Stimulated activated CD4-positive, alpha-beta T cell treated with anti-CD3 and anti-CD28 coated beads, Interleukin-1b, Interleukin-23, amount 100 ng/mL, for 24 hours (primary cell): ENCODE data around the gene DAP.
"Not testable (repeated sequence)": the region's sequence is repeated elsewhere in the genome, so short reads cannot be mapped to it uniquely, and the experiment has no call there.

Experiments used
- DNase-seq, 4 experiments: peaks; one replicate each; pipeline ENCODE4 v3.0.0-alpha.2; 2020; ENCODE audit warnings: low read depth in 4 of 4, low spot score in 1 of 4

The DAP gene

DNA sequence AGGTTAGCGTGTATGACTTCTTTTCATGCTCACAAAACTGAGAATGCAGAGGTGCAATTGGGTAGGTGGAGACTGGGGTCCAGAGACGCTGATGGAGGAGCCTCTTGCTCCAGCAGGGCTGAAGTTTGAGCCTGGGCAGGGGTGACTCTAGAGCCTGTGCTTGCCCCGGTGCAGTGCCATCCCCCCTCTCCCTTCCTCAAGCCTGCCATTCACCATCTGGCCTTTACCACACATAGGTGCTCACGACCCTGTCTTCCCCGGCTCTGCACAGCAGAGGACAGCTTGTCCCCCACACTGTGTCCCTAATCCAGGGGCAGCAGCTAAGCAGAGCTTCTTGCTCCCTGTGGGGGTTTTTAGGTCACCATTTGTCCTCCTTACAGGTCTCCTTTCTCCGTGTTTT is 86.5 kb downstream of the DAP start:
- DNase-seq, result no peak

DNA sequence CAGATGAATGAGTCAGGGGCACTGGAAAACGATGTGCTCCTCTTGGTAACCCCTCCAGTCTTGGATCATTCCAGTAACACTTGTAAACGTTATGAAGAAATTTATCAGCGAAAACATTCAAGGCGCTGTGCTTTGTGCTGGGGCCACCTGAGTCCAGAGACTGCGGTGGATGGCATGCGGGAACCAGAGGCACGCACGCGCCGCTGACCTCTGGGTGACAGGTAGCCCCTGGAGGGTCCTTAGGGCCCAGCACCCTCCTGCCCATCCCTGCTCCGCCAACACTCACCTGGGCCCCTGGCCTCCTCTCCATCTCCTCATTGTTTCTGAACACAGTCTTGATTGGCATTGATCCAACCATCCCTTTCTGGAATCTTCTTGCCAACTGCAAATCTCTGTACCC is 86.9 kb downstream of the DAP start:
- no peak for DNase-seq

DNA sequence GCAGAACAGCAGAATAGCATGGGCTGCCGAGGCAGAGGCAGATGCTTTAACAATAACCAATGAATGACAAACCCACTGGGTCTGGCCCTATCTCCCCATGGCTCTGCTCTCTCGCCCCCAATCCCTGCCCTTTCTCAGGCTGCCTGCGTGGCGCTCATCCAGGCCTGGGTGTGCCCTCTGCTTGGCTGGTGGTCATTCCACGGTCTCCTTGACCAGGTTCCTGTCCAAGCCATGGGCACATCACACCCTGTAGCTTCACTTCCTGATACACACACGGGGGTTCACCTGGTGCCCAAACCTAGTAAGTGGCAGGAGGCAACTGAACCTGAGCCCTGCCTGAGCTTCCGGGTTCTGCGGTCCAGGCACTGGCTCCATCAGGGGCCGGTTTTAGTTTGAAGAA is 87.6 kb downstream of the DAP start:
- DNase-seq, result no peak

DNA sequence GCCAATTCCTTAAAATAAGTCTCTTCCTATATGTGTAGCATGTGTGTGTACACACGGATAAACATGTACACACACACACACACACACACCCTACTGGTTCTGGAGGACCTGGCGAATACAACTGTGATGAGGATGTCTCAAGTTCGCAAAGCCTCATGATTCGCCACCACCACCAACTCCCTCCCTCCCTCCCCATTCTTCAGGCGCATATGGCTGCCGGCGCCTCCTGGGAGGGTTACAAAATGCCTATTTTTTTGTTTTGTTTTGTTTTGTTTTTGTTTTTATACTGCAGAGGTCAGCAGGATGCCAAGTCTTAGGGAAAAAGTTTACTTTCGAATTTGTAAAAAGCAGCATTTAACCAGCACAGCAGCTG is 88.0 kb downstream of the DAP start:
- DNase-seq, result no peak

DNA sequence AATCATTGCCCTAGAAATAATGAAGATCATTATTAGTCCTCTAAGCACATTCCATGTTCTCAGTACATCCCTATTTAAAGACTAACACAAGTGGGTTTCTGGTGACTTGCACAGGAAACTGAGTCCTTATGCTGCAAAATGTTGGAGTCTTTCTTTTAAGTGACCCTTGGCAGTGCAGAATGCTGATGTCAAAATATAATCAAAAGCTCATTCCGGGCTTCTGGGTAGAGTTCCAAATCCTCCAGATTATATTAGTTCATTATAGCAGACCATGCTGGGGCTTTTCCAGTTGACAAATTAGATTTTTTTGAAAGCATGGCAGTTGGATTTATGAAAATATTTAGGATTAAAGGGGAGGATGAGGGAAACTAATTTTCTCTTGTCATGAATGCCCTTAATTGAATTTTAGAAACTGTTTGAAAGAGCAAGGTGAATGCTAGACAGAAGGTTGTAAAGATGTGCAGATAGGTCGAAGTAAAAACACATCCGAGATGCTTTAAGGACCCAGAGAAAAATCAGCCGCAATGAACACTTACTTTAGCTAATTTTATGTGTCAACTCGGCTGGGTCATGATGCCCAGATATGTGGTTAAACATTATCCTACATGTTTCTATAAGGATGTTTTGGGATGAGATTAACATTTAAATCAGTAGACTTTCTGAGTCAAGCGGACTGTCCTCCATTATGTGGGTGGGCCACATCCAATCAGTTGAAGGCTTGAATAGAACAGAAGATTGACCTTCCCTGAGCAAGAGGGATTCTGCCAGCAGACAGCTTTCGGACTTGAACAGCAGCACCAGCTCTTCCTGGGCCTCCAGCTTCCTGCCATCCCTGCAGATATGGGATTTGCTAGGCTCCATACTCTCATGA is 88.7 kb downstream of the DAP start:
- no peak for DNase-seq

DNA sequence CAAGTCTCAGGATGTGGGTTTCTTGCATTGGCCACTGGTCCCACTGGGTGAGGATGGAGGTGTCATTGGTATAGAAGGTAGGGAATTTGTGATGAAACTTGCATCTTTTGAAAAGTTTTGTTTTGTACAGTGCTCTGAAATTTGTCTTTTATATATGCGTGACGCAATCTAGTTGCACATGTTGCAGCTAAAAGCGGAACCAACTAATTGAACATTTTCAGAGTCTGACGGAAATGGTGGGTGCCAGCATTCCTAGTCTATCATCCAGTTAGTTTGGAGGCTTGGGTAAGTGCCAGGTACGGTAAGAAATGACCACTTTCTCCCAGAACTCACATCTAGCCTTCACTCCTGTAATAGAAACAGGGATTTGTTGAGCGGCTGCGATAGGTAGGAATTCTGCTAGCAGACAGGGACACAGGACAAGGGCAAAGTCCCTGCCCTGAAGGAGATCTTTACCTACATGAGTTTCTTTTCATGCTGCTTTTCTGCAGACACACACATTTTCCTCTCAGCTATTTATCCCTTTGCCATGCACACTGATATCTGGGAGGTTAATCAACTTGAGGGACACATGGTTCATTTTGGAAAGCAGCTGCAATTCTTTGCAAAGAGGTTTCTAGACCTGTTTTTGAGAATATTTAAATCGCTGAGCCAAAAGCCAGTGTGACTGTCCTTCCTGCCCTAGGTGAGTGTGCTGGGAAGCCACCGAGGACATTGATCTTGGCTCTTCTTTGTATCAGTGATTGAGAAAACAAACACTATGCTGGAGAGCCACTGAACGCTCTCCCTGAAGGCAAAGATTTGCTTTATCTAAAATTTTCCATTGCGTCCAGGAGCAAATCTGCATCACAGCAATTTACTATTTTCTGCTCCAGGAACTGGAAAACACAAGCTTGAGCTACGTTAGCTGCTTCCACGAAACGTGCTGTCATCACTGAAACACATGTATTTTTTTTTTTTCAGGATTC is 89.7 kb downstream of the DAP start:
- no peak for DNase-seq

DNA sequence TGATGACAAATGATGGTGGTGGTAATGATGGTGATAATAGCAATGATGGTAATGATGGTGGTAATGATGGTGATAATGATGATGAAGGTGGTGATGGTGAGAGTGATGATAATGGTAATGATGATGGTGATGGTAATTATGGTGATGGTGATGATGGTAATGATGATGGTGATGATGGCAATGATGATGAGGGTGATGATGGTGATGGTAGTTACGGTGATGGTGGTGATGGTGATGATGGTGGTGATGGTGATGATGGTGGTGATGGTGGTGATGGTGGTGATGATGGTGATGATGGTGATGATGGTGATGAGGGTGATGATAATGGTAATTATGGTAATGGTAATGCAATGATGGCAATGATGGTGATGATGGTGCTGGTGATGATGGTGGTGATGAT is 91.1 kb downstream of the DAP start:
- no peak for DNase-seq

DNA sequence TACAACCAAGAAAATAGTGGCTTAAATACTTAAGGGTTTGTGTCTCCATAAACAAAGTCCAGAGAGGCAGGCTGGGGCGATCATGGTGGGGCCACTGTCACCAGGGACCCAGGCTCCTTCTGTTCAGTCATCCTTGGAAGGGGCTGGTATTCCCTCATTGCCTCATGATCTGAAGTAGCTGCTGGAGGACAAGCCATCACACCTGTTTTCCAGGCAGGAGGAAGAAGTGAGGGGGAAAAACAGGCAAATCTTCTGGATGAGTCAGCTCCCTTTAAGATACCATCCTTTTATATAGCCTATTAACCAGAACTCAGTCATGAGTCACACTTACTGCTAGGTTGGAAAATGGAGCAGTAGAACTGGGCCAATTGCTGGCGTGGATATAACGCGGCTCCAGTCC is 92.3 kb downstream of the DAP start:
- no peak for DNase-seq

DNA sequence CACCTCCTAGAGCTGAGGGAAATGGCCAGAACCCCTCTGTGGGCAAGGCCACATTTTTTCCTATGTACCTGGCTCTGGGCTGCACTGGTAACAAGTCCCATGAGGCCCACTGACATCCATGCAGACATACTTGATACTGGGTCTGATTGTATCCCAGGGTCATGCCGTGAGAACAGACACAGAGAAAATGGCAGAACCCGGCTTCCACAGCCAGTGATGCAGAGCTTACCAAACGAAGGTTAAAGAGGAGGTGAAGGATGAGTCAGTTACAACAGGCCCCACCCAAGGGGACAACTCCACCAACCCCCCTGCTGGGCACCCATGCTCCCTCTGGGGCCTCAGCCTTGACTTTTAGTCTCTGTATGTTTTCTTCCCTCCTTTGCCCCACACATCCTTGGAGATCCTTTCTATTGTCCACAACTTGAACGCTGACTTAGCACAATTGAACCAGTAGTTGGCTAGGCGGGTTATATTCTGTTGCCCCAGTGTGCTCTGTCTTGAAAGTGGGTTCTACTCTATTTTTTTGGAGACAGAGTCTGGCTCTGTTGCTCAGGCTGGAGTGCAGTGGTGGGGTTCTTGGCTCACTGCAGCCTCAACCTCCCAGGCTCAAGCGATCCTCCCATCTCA is 93.5 kb downstream of the DAP start:
- no peak for DNase-seq

DNA sequence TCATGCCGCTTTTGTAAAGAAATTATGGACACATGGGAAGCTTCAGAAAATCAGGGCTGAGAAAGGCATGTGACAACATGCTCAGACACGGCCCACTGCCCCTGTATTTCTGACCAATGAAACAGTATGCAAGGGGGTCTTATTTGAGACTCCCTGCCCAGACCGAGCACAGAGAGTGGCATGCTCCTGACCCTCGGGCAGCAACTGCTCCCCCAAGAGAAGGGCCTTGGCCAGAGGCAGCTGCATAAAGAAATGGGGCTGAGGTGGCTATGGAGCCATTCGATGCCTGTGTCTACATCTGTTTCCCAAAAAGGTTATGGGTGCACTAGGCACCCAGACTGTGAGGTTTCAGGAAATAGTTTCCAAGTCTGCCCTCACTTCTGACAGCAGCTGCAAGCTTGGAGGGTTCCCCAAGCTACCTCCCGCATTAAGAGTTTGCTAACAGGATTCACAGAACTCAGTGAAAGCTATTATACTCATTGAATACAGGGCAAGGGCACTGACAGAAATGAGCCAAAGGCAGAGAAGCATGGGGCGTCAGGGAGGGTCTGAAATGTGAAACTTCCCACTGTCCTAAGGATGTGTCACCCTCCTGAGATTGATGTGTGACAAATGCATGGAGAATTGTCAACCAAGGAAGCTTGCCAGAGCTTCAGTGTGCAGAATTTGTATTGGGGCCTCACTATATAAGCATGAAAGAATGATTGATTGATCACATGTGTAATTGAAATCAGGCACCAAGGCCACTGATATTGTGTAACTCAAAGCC is 94.3 kb downstream of the DAP start:
- no peak for DNase-seq

DNA sequence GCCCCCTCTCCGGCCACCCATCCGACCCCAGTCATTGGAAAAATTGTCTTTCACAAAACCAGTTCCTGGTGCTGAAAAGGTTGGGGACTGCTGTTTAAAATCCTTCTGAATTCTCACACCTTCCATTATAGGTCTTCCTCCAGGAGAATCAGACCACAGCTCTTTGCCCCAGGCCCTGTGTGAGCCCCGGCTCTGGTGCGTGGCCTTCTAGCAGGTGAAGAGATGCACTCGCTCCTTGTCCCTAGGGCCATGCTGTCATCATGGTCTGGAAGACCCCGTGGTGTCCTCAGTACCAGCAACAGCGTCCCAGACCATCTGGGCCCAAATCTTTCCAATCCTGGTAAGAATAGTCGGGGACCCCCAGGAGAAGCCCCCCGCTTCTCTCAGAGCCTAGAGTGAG is 95.2 kb downstream of the DAP start:
- DNase-seq, result no peak

DNA sequence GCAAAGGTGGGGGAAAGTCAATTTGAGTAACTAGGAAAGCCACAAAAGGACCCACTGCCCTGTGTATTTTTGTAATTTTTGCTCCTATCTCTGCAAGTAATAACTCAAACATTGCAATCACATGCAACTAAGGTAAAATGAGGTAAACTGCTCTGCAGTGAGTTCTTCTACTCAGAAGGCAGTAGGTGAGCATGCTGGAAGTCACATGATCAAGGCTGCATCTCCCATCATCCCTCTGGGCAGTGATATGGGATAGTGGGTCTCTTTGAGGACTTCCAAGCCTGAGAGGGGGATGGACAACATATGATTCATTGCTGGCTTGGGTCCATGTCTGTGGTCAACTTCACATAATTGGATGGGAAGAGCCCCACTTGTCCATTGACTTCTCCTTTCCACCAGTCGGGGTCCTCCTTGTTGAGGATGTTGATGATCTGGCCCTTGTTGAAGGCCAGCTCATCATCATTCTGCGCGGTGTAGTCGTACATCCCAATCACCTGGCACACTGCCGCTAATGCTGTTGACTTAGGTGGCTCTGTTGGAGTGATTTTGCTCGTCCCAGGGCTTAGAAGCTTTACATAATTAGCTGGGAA is 96.8 kb downstream of the DAP start:
- not testable (repeated sequence) for DNase-seq

DNA sequence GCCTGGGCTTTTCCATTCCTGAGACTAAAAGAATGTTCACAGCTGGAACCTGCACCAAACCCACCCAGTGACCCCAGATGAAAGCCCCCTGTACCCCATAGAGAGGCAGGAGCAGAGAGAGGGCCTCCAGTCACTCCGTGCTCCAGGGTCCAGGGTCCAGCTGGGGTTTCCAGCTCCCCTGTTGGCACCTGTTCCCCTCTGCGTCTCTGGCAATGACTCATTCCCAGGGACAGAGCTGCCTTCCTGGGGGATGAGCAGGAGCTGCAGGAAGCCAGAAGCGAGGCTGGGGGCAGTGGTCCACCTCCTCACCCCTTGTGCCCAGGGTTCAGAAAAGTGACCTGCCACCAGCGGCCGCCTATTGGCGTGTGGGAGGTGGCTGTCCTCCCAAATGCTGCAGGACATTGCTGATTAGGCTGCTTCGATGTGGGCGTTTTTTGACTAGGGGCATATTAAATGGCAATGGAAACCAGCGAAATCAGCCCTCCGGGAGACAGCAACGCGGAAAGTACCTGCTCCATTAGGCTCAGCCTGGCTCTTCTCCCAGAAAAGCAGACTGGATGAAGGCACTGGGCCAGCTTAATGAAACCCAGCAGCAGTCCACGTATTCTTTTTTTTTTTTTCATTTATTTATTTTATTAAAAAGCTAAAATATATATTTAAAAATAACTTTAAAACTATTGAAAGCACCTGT is 97.4 kb downstream of the DAP start:
- DNase-seq, result no peak

DNA sequence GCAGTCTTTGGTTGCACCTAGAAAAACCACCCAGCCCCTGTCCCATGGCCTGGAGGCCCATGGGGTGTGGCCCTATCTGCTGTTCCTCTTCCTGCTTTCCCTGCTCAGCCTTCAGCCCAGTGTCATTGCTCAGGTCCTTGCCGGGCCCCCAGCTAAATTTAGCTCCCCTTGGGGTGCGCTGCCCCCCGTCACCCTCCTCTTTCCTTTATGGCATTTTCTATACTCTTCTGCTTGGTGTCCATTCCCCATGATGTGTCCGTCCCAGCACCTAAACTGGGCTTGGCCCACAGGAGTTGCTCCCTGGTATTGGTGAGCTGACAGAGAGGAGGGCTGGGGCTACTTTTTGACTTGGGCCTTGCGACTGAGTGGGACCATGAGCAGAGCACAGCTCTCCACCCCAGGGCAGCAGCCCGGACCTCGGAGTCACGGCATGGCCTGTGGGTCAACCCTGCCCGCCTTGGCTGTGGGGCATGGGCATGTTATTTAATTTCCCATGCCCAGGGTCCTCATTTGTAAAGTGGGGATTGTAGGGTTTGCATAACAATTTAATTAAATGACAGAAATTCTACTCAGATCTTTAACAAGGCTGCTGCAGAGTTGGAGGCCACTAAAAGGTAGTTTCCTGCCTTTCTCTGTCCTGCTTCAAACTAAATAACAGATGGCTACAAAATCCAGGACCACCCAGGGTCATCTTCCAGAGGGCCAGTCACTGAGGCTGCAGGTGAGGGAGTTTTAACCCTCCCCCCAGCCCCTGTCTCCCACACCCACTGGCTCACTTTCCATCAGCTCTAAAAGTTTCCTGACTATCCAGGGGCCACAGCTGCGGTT is 98.2 kb downstream of the DAP start:
- no peak for DNase-seq

DNA sequence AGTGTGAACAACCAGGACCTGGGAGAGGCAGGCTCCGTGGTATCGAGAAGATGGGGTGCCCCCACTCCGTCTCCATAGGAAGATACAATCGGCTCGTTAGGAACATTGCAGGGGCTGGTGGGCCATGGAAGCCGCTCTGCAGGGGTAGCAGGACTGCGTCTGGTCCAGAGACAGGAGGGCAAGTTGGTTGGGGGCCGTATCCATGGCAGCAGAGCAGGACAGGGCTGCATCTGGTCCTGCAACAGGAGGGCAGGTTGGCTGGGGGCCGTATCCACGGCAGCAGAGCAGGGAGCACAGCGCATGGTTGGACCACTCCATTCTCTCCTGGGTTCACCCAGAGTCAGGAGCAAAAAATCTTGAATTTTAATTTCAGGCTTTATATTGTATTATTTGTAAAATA is 99.0 kb downstream of the DAP start:
- DNase-seq, result no peak

DNA sequence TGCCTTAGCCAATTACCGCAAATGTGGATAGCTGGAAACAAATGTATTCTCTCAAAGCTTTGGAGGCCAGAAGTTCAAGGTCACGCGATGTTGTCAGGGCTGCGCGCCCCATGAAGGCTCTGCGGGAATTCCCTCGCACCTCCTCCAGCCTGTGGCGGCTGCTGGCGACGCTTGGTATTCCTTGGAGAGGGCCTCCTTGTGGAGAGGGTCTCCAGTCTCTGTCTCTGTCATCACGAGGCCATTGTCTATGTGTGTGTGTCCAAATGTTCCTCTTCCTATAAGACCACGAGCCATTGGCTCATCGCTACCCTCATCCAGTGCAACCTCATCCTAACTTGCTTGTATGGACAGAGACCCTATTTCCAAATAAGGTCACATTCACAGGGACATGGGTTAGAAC is 99.6 kb downstream of the DAP start:
- DNase-seq, result no peak

DNA sequence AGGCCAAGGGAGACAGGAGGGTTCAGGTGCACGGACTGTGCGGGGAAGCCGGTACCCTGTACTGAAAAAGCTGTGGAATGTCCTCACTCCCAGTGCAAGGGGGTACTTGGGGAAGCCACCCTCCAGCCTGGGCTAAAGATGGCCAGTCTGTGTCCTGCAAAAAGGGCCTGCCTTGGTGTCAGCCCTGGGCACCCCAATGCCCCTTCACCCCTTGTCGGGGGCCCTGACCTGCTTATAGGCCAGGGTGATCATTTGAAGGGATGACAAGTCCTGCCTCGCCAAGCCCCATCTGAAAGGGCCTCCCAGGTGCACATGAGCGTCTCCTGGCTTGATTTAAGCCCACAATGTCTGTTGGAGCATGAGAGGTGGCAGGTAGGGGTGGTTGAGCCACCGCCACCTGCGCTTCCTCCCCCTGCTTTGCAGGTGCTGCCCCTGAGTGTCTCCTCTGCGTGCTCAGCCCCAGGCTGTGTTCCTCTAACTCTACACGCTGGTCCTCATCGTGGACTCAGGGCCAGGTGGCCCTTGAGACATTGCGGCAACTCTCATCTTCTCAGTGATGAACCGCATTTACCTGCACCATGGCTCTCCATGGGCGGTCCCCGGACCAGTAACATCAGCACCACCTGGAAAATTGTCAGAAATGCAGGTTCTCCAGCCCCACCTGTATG is 100.2 kb downstream of the DAP start:
- no peak for DNase-seq

DNA sequence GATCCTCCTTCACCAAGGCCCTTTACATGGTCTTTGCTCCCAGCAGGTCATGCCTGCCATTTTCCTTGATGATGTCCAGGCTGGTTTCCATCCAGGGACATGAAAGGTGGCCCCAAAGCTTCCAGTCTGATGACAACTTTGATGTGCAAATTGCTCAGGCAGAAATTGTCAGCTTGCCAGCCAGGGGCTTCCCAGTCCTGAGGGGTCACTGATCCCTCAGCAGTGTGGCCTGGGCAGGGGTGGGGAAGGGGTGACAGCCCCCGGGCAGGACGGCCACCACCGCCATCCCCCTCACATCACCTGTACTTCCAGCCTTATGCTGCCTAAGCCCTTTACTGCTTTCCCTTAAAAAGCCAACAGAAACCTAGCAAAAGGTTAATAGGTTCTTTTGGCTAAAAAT is 100.9 kb downstream of the DAP start:
- no peak for DNase-seq

DNA sequence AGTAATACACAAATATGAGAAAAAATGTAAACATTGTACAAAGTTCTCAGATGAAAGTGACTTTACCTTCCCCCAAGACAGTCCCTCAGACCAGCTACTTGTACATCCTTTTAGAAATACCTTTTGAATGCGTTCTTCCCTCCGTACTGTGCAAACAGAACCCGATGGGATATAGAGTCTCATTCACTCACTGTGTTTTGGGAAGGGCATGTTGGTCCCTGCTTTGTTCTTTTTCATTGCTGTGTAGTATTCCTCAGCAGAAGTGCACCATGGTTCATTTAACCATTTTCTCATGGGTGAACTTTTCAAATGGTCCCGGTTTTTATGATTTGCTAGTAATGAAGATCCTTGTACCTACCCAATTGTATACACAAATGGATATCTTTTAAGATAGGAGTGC is 102.8 kb downstream of the DAP start:
- DNase-seq, result no peak
